RWPE2 (cell line): Measurements from ENCODE around the gene ZNF728.

Experiments
- ATAC-seq: fragments of 200-7000 bp; cut with Tn5 transposase; 3 replicates; pipeline ENCODE4 v1.9.1; 2021; ENCODE audit warnings: low read depth
- DNase-seq: peaks from one replicate; pipeline ENCODE4 v3.0.0-alpha.2; 2020; ENCODE audit warnings: low spot score
- H3K27ac ChIP-seq: fragments of 450-650 bp; 2 replicates; pipeline ENCODE4 v1.5.1; 2017; ENCODE audit warnings: mild to moderate bottlenecking; ENCODE audit not compliant: poor library complexity, severe bottlenecking
- H3K27me3 ChIP-seq: fragments of 250-450 bp; sonication (Bioruptor Pico); 2 replicates; pipeline ENCODE4 v1.5.1; 2021; ENCODE audit warnings: mild to moderate bottlenecking, moderate library complexity; ENCODE audit not compliant: insufficient read depth, poor library complexity, severe bottlenecking
- H3K36me3 ChIP-seq: fragments of 250-450 bp; sonication (Bioruptor Pico); 2 replicates; pipeline ENCODE4 v1.5.1; 2020; ENCODE audit warnings: low read depth, mild to moderate bottlenecking, moderate library complexity
- H3K4me1 ChIP-seq: fragments of 250-450 bp; sonication (Bioruptor Pico); 2 replicates; pipeline ENCODE4 v1.5.1; 2021; ENCODE audit warnings: mild to moderate bottlenecking, moderate library complexity; ENCODE audit not compliant: insufficient read depth, poor library complexity, severe bottlenecking
- H3K4me3 ChIP-seq: fragments of 250-450 bp; sonication (Bioruptor Pico); 2 replicates; pipeline ENCODE4 v1.5.1; 2021; ENCODE audit warnings: mild to moderate bottlenecking, moderate library complexity; ENCODE audit not compliant: severe bottlenecking
- H3K9me3 ChIP-seq: fragments of 250-450 bp; sonication (Bioruptor Pico); 2 replicates; pipeline ENCODE4 v1.5.1; 2021; ENCODE audit warnings: mild to moderate bottlenecking, moderate library complexity; ENCODE audit not compliant: severe bottlenecking
- TF ChIP-seq, protein P1 (sequence below): fragments of 450-650 bp; IDR thresholded peaks from one replicate; pipeline ENCODE4 v1.5.1; 2017; ENCODE audit warnings: mild to moderate bottlenecking, moderate library complexity; ENCODE audit not compliant: poor library complexity, severe bottlenecking

ZNF728 gene

DNA sequence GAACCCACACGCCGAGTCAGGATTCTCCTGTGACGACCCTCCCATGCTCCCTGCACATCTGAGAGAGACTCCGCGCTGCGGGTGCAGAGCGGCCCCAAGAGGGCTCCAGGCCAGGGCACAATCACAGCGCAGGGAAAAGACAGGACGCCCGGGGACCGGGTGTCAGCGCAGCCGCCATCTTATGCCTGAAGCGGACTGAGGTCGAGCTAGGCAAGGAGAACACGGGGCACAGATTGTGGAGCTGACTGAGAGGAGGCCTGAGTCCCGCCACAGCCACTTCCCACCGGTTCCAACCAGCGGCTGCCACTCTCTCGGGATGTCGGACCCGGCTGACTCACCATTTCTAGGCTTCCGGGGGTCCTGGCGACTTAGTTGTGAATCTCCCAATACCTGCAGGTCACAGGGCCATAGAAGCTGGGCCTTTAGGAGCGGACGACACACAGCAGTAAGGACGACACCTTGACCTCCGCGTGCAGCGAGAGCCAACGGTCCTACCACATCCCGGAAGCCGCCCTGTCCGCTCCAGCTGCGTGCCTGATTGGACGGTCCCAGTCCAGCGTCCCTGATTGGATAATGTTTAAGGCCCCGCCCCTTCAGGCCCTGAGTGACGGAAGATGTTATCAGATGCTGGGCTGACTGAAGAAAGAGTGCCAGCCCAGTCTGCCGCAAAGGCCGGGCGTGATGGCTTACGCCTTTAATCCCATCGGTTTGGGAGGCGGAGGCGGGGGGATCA is at the start of gene ZNF728:
TSS of gene ZNF728 (minus strand) at position 487 of the 733 bp plus-strand sequence. CDS start at position 341, 146 bp downstream.
- DNase-seq (no peak), ATAC-seq (no peak)
- Histone ChIP-seq H3K27ac (no peak within 1 kb of the TSS), H3K36me3 (no peaks in the 10 kb centered on the region), H3K27me3 (no peaks in the 10 kb centered on the region), H3K9me3 (peaks cover 1% of the 10 kb centered on the region), H3K4me3 (no peak within 1 kb of the TSS), H3K4me1 (no peaks in the 10 kb centered on the region)
- TF ChIP-seq, protein P1, sequence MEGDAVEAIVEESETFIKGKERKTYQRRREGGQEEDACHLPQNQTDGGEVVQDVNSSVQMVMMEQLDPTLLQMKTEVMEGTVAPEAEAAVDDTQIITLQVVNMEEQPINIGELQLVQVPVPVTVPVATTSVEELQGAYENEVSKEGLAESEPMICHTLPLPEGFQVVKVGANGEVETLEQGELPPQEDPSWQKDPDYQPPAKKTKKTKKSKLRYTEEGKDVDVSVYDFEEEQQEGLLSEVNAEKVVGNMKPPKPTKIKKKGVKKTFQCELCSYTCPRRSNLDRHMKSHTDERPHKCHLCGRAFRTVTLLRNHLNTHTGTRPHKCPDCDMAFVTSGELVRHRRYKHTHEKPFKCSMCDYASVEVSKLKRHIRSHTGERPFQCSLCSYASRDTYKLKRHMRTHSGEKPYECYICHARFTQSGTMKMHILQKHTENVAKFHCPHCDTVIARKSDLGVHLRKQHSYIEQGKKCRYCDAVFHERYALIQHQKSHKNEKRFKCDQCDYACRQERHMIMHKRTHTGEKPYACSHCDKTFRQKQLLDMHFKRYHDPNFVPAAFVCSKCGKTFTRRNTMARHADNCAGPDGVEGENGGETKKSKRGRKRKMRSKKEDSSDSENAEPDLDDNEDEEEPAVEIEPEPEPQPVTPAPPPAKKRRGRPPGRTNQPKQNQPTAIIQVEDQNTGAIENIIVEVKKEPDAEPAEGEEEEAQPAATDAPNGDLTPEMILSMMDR = no peak

DNA sequence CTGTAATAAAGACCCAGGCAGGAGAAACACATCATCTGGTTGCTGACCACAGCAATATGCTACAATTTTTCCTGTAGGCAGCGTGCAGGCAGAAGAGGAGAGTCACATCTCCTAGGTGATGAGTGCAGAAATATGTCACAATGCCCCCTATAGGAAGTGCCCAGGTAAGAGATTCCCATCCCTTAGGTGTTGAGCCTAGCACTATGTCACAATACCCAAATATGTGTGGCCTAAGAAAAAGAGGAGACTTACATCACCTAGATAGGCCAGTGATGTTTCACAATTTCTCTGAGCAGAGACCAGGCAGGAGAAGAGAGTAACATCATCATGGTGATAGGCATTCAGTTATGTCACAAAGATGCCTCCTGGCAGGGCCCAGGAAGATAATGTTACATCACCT is 49.4 kb upstream of the ZNF728 start:
- H3K4me1 ChIP-seq = no peaks in the 10 kb centered on the region
- H3K27me3 ChIP-seq = no peaks in the 10 kb centered on the region
- peaks cover 2% of the 10 kb centered on the region for H3K9me3 ChIP-seq
- no peaks in the 10 kb centered on the region for H3K36me3 ChIP-seq
- ATAC-seq (no peak), DNase-seq (no peak)
- H3K4me3 ChIP-seq = no peak overlapping the region
- TF ChIP-seq, protein P1 = no peak
- no peak overlapping the region for H3K27ac ChIP-seq

DNA sequence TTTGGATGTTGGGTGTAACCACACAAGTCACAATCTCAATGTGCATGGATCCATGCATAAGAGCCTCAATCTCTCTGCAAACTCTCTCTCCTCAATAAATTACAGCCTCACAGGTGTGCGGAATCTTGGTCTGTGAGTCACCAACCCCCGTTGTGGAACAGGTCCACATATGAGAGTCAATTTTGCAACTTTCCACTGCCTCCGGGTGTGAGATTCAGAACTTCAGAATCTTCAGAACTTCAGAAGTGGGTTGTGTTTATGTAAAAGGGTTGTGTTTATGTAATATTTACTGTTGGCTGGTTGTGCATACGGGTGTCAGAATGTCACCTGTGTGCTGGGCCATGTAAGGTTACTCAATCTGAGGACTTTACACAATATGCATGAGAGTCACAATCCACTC is 46.3 kb upstream of the ZNF728 start:
- Histone ChIP-seq H3K4me3 (no peak overlapping the region), H3K4me1 (no peaks in the 10 kb centered on the region), H3K27me3 (no peaks in the 10 kb centered on the region), H3K9me3 (peaks cover 4% of the 10 kb centered on the region), H3K27ac (no peak overlapping the region), H3K36me3 (no peaks in the 10 kb centered on the region)
- ATAC-seq = no peak
- DNase-seq = no peak
- TF ChIP-seq, protein P1 = no peak

DNA sequence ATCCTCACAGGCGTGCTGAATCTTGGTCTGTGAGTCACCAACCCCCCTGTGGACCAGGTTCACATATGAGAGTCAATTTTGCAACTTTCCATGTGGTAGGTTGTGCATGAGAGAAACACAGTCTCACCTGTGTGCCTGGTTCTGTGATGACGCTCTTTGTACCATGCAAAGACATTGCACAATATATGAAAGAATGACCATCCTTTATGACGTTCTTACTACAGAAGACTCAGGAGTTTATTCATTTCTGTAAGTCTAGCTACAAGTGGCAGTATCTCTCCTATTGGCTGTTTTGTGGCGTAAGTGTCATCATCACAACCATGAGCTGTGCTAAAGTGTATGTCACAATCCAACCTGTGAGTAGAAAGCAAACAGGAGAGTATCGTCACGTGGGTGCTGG is 43.8 kb upstream of the ZNF728 start:
- TF ChIP-seq, protein P1 = no peak
- no peaks in the 10 kb centered on the region for H3K4me1 ChIP-seq
- H3K36me3 ChIP-seq = no peaks in the 10 kb centered on the region
- H3K27me3 ChIP-seq = no peaks in the 10 kb centered on the region
- no peak overlapping the region for H3K27ac ChIP-seq
- ATAC-seq (no peak), DNase-seq (no peak)
- H3K9me3 ChIP-seq = peaks cover 9% of the 10 kb centered on the region
- H3K4me3 ChIP-seq = no peak overlapping the region

DNA sequence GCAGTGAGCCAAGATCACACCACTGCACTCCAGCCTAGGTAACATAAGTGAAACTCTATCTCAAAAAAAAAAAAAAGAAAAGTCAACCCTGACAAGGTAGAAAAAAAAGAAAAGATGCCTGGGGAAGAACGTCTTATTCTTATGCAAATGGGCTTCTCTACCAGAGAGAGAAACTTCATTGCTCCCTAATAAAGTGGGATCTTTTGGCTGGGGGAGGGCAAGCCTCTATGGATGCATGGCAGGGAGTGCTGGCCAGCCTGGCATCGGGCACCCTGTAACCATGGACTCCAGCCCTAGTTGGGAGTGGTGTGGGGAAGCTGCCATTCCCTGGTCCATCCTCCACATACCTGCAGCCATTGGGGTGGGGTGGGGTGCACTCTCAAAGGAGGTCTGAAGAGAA is 30.7 kb upstream of the ZNF728 start:
- Histone ChIP-seq H3K9me3 (peaks cover 4% of the 10 kb centered on the region), H3K27ac (no peak overlapping the region), H3K4me1 (no peaks in the 10 kb centered on the region), H3K4me3 (no peak overlapping the region), H3K27me3 (no peaks in the 10 kb centered on the region), H3K36me3 (no peaks in the 10 kb centered on the region)
- ATAC-seq = no peak
- DNase-seq = no peak
- TF ChIP-seq, protein P1 = no peak
